HEK293 (cell line): ENCODE measurements around the gene OLFM2.
A peak's percentile ranks its signal among the peaks of the same experiment; 100 is the strongest.

Source experiments
- GLIS2 ChIP-seq: fragments of 450-650 bp; formaldehyde crosslinking; IDR thresholded peaks from 2 replicates; pipeline ENCODE4 v1.5.1; 2016; ENCODE audit warnings: missing biosample characterization, missing genetic modification characterization
- KLF1 ChIP-seq: fragments of 450-650 bp; formaldehyde crosslinking; IDR thresholded peaks from 2 replicates; pipeline ENCODE4 v1.5.1; 2016; ENCODE audit warnings: missing biosample characterization, missing genetic modification characterization
- MYNN ChIP-seq: fragments of 450-650 bp; formaldehyde crosslinking; IDR thresholded peaks from 2 replicates; pipeline ENCODE4 v1.5.1; 2016; ENCODE audit warnings: missing biosample characterization, missing genetic modification characterization, borderline replicate concordance
- PRDM10 ChIP-seq: fragments of 450-650 bp; formaldehyde crosslinking; IDR thresholded peaks from 2 replicates; pipeline ENCODE4 v1.5.1; 2016; ENCODE audit warnings: missing biosample characterization, missing genetic modification characterization
- ZBTB10 ChIP-seq: fragments of 450-650 bp; formaldehyde crosslinking; IDR thresholded peaks from 2 replicates; pipeline ENCODE4 v1.5.1; 2016; ENCODE audit warnings: missing biosample characterization, missing genetic modification characterization
- ZFP41 ChIP-seq: fragments of 450-650 bp; formaldehyde crosslinking; IDR thresholded peaks from 2 replicates; pipeline ENCODE4 v1.5.1; 2016; ENCODE audit warnings: missing biosample characterization, missing genetic modification characterization, borderline replicate concordance
- ZIC2 ChIP-seq: fragments of 450-650 bp; formaldehyde crosslinking; IDR thresholded peaks from 2 replicates; pipeline ENCODE4 v1.5.1; 2016; ENCODE audit warnings: missing biosample characterization, missing genetic modification characterization
- ZNF146 ChIP-seq: fragments of 450-650 bp; formaldehyde crosslinking; IDR thresholded peaks from 2 replicates; pipeline ENCODE4 v1.5.1; 2016; ENCODE audit warnings: missing biosample characterization, missing genetic modification characterization
- ZNF248 ChIP-seq: fragments of 450-650 bp; formaldehyde crosslinking; IDR thresholded peaks from 2 replicates; pipeline ENCODE4 v1.5.1; 2017; ENCODE audit warnings: missing biosample characterization, missing genetic modification characterization
- ZNF266 ChIP-seq: fragments of 450-650 bp; formaldehyde crosslinking; IDR thresholded peaks from 2 replicates; pipeline ENCODE4 v1.5.1; 2016; ENCODE audit warnings: missing biosample characterization, missing genetic modification characterization, low read depth
- ZNF292 ChIP-seq: fragments of 450-650 bp; formaldehyde crosslinking; IDR thresholded peaks from 2 replicates; pipeline ENCODE4 v1.5.1; 2016; ENCODE audit warnings: low read depth, missing biosample characterization, missing genetic modification characterization, borderline replicate concordance
- ZNF354C ChIP-seq: fragments of 450-650 bp; formaldehyde crosslinking; IDR thresholded peaks from 2 replicates; pipeline ENCODE4 v1.5.1; 2016; ENCODE audit warnings: missing biosample characterization, missing genetic modification characterization, low read depth, borderline replicate concordance
- ZNF501 ChIP-seq: fragments of 450-650 bp; formaldehyde crosslinking; IDR thresholded peaks from 2 replicates; pipeline ENCODE4 v1.5.1; 2016; ENCODE audit warnings: missing biosample characterization, missing genetic modification characterization
- ZNF530 ChIP-seq: fragments of 450-650 bp; formaldehyde crosslinking; IDR thresholded peaks from 2 replicates; pipeline ENCODE4 v1.5.1; 2016; ENCODE audit warnings: low read depth, missing biosample characterization, missing genetic modification characterization
- ZNF561 ChIP-seq: fragments of 450-650 bp; IDR thresholded peaks from 2 replicates; pipeline ENCODE4 v1.5.1; 2018; ENCODE audit warnings: missing biosample characterization, missing genetic modification characterization, borderline replicate concordance
- ZNF571 ChIP-seq: fragments of 450-650 bp; formaldehyde crosslinking; IDR thresholded peaks from 2 replicates; pipeline ENCODE4 v1.5.0; 2017; ENCODE audit warnings: missing biosample characterization, missing genetic modification characterization
- ZNF610 ChIP-seq: fragments of 450-650 bp; formaldehyde crosslinking; IDR thresholded peaks from 2 replicates; pipeline ENCODE4 v1.5.1; 2016; ENCODE audit warnings: missing biosample characterization, missing genetic modification characterization, borderline replicate concordance
- ZNF692 ChIP-seq: fragments of 450-650 bp; formaldehyde crosslinking; IDR thresholded peaks from 2 replicates; pipeline ENCODE4 v1.5.1; 2016; ENCODE audit warnings: missing biosample characterization, missing genetic modification characterization
- ZNF707 ChIP-seq: fragments of 450-650 bp; formaldehyde crosslinking; IDR thresholded peaks from 2 replicates; pipeline ENCODE4 v1.5.1; 2016; ENCODE audit warnings: missing biosample characterization, missing genetic modification characterization
- ZNF791 ChIP-seq: fragments of 450-650 bp; formaldehyde crosslinking; IDR thresholded peaks from 2 replicates; pipeline ENCODE4 v1.5.1; 2016; ENCODE audit warnings: missing biosample characterization, missing genetic modification characterization
- ZSCAN18 ChIP-seq: fragments of 450-650 bp; formaldehyde crosslinking; IDR thresholded peaks from 2 replicates; pipeline ENCODE4 v1.5.1; 2016; ENCODE audit warnings: missing biosample characterization, missing genetic modification characterization
- TF ChIP-seq, protein P1 (sequence below): fragments of 450-650 bp; formaldehyde crosslinking; IDR thresholded peaks from 2 replicates; pipeline ENCODE4 v1.5.1; 2017; ENCODE audit warnings: missing biosample characterization, missing genetic modification characterization
- TF ChIP-seq, protein P2 (sequence below): fragments of 450-650 bp; formaldehyde crosslinking; IDR thresholded peaks from 2 replicates; pipeline ENCODE4 v1.5.1; 2017; ENCODE audit warnings: missing biosample characterization, missing genetic modification characterization
- TF ChIP-seq, protein P3 (sequence below): fragments of 450-650 bp; formaldehyde crosslinking; IDR thresholded peaks from 2 replicates; pipeline ENCODE4 v1.5.1; 2017; ENCODE audit warnings: missing biosample characterization, mild to moderate bottlenecking, missing genetic modification characterization, moderate library complexity

Gene OLFM2

GRCh38 chr19:9967326-9967725 lies 31.0 kb upstream of the OLFM2 start (continued):
- TF ChIP-seq, protein P1, sequence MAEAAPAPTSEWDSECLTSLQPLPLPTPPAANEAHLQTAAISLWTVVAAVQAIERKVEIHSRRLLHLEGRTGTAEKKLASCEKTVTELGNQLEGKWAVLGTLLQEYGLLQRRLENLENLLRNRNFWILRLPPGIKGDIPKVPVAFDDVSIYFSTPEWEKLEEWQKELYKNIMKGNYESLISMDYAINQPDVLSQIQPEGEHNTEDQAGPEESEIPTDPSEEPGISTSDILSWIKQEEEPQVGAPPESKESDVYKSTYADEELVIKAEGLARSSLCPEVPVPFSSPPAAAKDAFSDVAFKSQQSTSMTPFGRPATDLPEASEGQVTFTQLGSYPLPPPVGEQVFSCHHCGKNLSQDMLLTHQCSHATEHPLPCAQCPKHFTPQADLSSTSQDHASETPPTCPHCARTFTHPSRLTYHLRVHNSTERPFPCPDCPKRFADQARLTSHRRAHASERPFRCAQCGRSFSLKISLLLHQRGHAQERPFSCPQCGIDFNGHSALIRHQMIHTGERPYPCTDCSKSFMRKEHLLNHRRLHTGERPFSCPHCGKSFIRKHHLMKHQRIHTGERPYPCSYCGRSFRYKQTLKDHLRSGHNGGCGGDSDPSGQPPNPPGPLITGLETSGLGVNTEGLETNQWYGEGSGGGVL (tag by site-specific recombination): 0 out of 2 replicates have a peak, but pooled peaks have one; percentile 26
- TF ChIP-seq ZNF561 (tag by site-specific recombination) (no peak), ZBTB10 (no peak), GLIS2 (0 out of 2 replicates have a peak, but pooled peaks have one; percentile 32), KLF1 (tag by site-specific recombination) (no peak), PRDM10 (tag by site-specific recombination) (peak; percentile 25; the same call in 1 of the 2 replicates), MYNN (tag by site-specific recombination) (no peak), ZNF791 (tag by site-specific recombination) (no peak), ZNF707 (tag by site-specific recombination) (no peak), ZNF571 (tag by site-specific recombination) (no peak), ZNF248 (tag by site-specific recombination) (peak; percentile 37; the same call in 1 of the 2 replicates), ZNF530 (tag by site-specific recombination) (no peak), ZFP41 (no peak), ZNF266 (tag by site-specific recombination) (no peak), ZNF146 (tag by site-specific recombination) (no peak), ZNF610 (no peak), ZNF692 (no peak), ZNF501 (tag by site-specific recombination) (no peak), ZNF292 (tag by site-specific recombination) (no peak), ZIC2 (tag by site-specific recombination) (peak; percentile 70), ZNF354C (tag by site-specific recombination) (no peak), ZSCAN18 (0 out of 2 replicates have a peak, but pooled peaks have one; percentile 39)
- TF ChIP-seq, protein P2, sequence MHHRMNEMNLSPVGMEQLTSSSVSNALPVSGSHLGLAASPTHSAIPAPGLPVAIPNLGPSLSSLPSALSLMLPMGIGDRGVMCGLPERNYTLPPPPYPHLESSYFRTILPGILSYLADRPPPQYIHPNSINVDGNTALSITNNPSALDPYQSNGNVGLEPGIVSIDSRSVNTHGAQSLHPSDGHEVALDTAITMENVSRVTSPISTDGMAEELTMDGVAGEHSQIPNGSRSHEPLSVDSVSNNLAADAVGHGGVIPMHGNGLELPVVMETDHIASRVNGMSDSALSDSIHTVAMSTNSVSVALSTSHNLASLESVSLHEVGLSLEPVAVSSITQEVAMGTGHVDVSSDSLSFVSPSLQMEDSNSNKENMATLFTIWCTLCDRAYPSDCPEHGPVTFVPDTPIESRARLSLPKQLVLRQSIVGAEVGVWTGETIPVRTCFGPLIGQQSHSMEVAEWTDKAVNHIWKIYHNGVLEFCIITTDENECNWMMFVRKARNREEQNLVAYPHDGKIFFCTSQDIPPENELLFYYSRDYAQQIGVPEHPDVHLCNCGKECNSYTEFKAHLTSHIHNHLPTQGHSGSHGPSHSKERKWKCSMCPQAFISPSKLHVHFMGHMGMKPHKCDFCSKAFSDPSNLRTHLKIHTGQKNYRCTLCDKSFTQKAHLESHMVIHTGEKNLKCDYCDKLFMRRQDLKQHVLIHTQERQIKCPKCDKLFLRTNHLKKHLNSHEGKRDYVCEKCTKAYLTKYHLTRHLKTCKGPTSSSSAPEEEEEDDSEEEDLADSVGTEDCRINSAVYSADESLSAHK (tag by site-specific recombination): no peak
- TF ChIP-seq, protein P3, sequence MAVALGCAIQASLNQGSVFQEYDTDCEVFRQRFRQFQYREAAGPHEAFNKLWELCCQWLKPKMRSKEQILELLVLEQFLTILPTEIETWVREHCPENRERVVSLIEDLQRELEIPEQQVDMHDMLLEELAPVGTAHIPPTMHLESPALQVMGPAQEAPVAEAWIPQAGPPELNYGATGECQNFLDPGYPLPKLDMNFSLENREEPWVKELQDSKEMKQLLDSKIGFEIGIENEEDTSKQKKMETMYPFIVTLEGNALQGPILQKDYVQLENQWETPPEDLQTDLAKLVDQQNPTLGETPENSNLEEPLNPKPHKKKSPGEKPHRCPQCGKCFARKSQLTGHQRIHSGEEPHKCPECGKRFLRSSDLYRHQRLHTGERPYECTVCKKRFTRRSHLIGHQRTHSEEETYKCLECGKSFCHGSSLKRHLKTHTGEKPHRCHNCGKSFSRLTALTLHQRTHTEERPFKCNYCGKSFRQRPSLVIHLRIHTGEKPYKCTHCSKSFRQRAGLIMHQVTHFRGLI (tag by site-specific recombination): no peak
